ENCODE data around the gene MAOA.
"Not testable (repeated sequence)": the region's sequence is repeated elsewhere in the genome, so short reads cannot be mapped to it uniquely, and the experiment has no call there.

Gene MAOA

GRCh38 chrX:43717161-43717560 is 61.1 kb downstream of the MAOA start:
- TF ChIP-seq ZFX (IDR thresholded peaks at IDR 0.05; ENCODE audit: borderline replicate concordance): no peak
- TF ChIP-seq, protein P1, sequence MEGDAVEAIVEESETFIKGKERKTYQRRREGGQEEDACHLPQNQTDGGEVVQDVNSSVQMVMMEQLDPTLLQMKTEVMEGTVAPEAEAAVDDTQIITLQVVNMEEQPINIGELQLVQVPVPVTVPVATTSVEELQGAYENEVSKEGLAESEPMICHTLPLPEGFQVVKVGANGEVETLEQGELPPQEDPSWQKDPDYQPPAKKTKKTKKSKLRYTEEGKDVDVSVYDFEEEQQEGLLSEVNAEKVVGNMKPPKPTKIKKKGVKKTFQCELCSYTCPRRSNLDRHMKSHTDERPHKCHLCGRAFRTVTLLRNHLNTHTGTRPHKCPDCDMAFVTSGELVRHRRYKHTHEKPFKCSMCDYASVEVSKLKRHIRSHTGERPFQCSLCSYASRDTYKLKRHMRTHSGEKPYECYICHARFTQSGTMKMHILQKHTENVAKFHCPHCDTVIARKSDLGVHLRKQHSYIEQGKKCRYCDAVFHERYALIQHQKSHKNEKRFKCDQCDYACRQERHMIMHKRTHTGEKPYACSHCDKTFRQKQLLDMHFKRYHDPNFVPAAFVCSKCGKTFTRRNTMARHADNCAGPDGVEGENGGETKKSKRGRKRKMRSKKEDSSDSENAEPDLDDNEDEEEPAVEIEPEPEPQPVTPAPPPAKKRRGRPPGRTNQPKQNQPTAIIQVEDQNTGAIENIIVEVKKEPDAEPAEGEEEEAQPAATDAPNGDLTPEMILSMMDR (IDR thresholded peaks at IDR 0.05): no peak
- H3K27ac ChIP-seq: no peak overlapping the region

- TF ChIP-seq ZFX (IDR thresholded peaks at IDR 0.05; ENCODE audit: borderline replicate concordance): no peak
- TF ChIP-seq, protein P1 (IDR thresholded peaks at IDR 0.05): no peak
- H3K27ac ChIP-seq: no peak overlapping the region
Observed at GRCh38 chrX:43718081-43718480, 62.0 kb downstream of the MAOA start.

DNA sequence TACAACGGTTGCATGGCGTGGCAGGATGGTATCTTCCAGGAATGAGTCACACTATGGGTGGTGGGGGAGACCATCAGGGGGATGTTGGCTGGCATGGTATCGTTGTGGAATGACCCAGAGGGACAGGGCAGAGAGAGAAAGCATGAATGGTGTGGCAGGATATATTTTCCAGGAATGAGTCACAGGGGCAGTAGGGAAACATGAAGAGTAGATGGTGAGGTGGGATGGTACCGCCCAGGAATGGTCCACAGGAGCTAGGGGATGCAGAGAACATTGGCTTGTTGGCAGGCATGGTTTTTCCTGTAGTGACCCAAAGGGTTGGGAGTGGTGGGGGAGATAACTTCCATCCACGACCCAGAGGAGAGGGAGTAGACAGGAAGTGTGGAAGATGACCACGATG is 62.4 kb downstream of the MAOA start:
- TF ChIP-seq ZFX (IDR thresholded peaks at IDR 0.05; ENCODE audit: borderline replicate concordance): no peak
- TF ChIP-seq, protein P1 (IDR thresholded peaks at IDR 0.05): no peak
- H3K27ac ChIP-seq: no peak overlapping the region

DNA sequence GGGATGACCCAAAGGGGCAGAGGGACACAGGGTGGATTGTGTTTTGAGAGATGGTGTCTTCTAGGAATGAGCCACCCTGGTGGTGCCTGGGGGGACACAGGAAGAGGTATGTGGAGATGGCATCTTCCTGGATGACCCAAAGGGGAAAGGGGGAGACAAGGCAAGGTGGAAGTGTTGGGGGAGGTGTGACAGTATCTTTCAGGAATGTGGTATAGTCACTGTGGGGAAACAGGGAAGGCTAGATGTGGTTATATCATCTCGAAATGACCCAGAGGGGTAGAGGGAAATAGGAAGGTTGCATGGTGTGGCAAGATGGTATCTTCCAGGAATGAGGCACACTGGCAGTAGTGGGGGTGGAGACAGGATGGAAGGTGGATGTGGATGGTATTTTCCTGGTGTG is 62.9 kb downstream of the MAOA start:
- TF ChIP-seq, protein P1 (IDR thresholded peaks at IDR 0.05): no peak
- no peak for TF ChIP-seq ZFX (IDR thresholded peaks at IDR 0.05; ENCODE audit: borderline replicate concordance)
- H3K27ac ChIP-seq: no peak overlapping the region

DNA sequence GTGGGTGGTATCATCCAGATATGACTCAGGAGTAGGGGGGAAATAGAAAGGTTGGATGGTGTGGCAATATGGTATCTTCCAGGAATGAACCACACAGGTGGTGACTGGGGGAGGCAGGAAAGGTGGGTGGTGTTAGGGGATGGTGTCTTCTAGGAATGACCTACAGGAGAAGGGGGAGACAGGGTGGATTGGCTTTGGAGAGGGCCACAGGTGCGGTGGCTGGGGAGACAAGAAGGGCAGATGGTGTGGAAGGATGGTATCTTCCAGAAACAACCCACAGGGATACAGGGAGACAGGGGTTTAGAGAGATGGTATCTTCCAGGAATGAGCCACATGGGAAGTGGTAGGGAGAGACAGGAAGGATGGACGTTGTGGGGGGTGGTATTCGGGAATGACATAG is 64.0 kb downstream of the MAOA start:
- no peak overlapping the region for H3K27ac ChIP-seq
- TF ChIP-seq, protein P1 (IDR thresholded peaks at IDR 0.05): no peak
- no peak for TF ChIP-seq ZFX (IDR thresholded peaks at IDR 0.05; ENCODE audit: borderline replicate concordance)

DNA sequence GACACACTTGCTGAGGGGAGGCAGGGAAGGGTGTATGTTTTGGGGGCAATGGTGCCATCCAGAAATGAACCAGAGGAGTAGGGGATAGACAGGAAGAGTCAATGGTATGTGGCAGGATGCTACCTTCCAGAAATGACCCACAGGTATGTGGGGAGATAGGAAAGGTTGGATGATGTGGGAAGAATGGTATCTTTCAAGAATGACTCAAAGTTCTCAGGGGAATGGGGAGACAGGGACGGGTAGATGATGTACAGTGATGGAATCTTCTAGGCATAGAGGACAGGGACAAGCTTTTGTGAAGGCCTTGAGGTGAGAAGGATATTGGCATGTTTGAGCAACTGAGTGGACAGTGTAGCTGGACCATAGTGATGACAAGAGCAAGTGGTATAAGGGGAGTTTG is 64.9 kb downstream of the MAOA start:
- H3K27ac ChIP-seq: no peak overlapping the region
- no peak for TF ChIP-seq ZFX (IDR thresholded peaks at IDR 0.05; ENCODE audit: borderline replicate concordance)

GRCh38 chrX:43725227-43725626 is 69.1 kb downstream of the MAOA start:
- H3K27ac ChIP-seq: not testable (repeated sequence)

DNA sequence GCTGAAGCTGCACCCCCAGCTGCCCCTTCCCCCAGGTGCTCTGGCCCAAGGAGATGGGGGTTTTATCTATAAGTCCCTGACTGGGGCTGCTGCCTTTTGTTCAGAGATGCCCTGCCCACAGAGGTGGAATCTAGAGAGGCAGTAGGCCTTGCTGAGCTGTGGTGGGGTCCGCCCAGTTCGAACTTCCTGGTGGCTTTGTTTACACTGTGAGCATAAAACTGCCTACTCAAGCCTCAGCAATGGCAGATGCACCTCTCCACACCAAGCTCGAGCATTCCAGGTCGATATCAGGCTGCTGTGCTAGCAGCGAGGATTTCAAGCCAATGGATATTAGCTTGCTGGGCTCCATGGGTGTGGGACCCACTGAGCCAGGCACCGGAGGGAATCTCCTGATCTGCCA is 71.2 kb downstream of the MAOA start:
- H3K27ac ChIP-seq: not testable (repeated sequence)

DNA sequence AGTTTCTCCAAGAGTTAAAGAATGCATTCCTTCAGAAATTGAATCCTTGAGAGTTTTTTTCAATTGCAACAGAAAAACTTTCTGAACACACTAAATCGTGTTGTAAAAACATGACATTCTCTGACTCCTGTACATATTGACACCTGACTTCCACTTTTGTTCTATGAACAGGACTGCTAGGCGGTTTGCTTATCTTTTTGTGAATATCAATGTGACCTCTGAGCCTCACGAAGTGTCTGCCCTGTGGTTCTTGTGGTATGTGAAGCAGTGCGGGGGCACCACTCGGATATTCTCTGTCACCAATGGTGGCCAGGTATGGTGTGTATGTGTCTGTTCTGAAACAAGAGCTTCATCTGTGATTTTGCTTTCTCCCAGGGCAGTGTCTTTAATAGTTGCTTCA is 71.9 kb downstream of the MAOA start:
- no peak overlapping the region for H3K27ac ChIP-seq
- TF ChIP-seq, protein P1 (IDR thresholded peaks at IDR 0.05): no peak
- no peak for TF ChIP-seq ZFX (IDR thresholded peaks at IDR 0.05; ENCODE audit: borderline replicate concordance)
